M059J (cell line): ENCODE data around the gene MED27. TPM values are rescaled to one million over a fixed set of nuclear protein-coding genes. Genes with fewer than 3 reads are reported as not detected.
"Not testable (repeated sequence)": the region's sequence is repeated elsewhere in the genome, so short reads cannot be mapped to it uniquely, and the experiment has no call there.

Experiments
- DNase-seq: peaks from one replicate; pipeline ENCODE4 v3.0.0-alpha.2; 2012; ENCODE audit warnings: low read depth
- total RNA-seq: library from RNA; depleted of rRNA; stranded (reverse); fragments of >200 nt; shearing (Covaris generic); gene quantifications from 2 replicates; pipeline ENCODE4 v1.2.3, GENCODE V29; 2014

Gene MED27
- total RNA-seq, 1 experiment from 2014 or later = 50.1 TPM

- no peak for DNase-seq
Measured at GRCh38 chr9:132020272-132020671, 59.4 kb downstream of the MED27 start.

DNA sequence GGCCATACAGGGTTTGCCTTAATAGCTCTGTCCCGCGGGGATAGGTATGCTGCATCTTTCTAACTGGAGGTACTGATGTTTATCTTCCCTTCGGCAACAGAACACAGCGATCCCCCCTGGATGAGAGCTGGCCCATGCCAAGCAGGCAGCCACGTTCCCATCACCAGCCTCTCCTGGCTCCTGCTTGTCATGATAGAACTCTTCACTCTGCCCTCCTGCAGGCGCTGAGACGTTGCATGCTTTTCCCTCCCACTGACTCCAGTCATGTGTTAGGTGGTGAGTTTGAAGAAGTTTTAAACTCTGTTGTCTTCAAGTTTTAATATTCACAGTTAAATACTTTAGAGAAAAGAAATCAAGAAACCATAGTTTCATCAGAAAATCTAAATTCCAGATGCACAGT, 60.0 kb downstream of the MED27 start:
- no peak for DNase-seq

DNA sequence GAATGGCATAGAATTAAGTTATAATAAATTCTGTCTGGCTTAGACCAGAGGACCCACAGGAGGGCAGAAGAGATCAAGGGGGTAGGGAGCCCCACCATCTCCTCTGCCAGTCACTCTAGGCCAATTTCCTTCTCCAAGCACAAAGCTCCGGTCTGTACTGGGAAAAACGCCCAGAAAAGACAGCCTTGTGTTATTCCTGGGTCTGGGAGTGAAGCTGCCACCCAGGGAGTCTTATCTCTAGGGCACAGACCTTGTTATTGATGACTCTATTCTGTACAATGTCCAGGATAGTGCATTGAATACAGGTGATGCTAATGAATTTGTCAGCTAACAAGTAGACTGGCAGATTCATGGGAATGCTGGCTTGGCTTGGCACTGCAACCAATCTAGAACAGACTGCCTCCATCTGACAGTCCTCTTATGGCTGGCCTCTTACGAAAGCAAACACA, 60.7 kb downstream of the MED27 start:
- peak; percentile 41 for DNase-seq

GRCh38 chr9:132016456-132016855, 63.2 kb downstream of the MED27 start:
- no peak for DNase-seq

DNA sequence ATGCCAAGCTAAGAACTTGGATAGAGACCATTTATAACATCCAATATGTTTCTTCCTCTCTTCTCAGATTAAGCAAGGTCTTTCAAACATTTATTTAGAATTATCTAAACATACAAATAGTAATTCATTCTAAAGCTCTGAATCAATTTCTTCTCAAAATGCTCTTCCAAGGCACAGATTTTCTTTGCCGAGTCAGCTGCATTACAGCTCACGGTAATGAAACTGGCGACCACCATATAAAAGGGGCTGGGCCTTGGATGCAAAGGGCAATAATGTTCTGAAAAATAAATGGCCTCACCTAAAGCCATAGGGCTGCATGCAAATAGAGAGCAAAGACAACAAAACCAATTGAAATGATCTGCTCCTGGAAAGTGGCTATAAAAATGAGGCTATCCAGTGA, 63.8 kb downstream of the MED27 start:
- no peak for DNase-seq

- DNase-seq = no peak
Measured at GRCh38 chr9:132014218-132014805, 65.4 kb downstream of the MED27 start.

- DNase-seq = no peak
Measured at GRCh38 chr9:132012704-132013357, 66.8 kb downstream of the MED27 start.

DNA sequence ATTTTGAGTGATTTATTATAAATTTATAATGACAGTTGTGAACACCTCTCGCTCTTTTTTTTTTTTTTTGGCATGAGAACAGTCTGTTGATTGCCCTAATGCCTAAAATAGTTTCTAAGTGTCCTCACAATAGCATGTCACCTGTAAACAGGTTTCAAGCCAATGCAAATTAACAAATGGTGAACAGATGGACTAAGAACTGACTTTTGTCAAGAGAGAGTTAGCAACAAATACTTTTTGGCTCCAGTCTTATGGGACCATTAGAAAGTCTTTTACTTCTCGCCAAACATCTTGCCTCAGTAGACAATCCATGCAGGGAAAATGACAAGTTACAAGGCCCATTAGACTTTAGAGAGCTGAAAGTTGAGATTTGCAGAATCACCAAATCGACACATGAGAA, 67.8 kb downstream of the MED27 start:
- no peak for DNase-seq

DNA sequence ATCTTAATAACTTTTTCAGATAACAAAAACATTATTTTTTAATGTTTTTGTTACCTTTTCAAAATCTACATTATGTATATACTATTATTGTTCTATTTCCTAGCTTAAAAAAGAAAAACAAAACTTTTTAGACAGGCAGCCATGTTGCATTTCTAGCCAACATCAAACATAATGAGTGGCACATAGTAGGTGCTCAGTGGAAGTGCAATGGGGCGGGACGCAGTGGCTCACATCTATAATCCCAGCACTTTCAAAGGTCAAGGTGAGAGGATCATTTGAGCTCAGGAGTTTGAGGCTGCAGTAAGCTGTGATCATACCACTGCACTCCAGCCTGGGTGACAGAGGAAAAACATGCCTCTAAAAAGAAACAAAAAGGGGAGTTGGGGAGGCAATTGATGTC, 68.4 kb downstream of the MED27 start:
- DNase-seq = no peak

DNA sequence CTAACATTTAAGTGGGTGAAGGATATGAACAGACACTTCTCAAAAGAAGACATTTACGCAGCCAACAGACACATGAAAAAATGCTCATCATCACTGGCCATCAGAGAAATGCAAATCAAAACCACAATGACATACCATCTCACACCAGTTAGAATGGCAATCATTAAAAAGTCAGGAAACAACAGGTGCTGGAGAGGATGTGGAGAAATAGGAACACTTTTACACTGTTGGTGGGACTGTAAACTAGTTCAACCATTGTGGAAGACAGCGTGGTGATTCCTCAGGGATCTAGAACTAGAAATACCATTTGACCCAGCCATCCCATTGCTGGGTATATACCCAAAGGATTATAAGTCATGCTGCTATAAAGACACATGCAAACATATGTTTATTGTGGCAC, 69.5 kb downstream of the MED27 start:
- DNase-seq = not testable (repeated sequence)

GRCh38 chr9:132008855-132009812, 70.5 kb downstream of the MED27 start:
- peak; percentile 50 for DNase-seq

- peak; percentile 85 for DNase-seq
Measured at GRCh38 chr9:132008184-132008803, 71.4 kb downstream of the MED27 start.

GRCh38 chr9:132007371-132008025, 72.2 kb downstream of the MED27 start:
- no peak for DNase-seq

- no peak for DNase-seq
Measured at GRCh38 chr9:132006677-132007370, 72.8 kb downstream of the MED27 start.

- DNase-seq = no peak
Measured at GRCh38 chr9:132005899-132006298, 73.8 kb downstream of the MED27 start.

DNA sequence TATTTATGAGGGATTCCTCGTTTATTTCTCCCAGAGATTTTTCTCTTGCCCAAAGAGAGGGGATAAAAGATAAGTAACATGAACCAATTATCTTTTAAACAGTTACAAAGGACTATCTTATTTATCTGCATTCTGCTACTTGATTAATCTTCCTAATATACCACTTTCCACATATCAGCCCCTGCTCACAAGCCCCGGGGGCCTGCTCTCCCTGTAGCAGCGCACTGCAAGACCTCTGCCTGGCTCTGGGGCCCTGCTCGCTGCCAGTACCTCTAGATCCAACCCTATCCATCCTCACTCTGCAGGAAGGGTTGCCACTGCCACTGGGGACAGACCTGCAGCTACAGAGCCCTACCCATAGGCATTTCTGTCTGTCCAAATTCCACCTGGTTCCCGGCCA, 75.3 kb downstream of the MED27 start:
- DNase-seq = no peak

DNA sequence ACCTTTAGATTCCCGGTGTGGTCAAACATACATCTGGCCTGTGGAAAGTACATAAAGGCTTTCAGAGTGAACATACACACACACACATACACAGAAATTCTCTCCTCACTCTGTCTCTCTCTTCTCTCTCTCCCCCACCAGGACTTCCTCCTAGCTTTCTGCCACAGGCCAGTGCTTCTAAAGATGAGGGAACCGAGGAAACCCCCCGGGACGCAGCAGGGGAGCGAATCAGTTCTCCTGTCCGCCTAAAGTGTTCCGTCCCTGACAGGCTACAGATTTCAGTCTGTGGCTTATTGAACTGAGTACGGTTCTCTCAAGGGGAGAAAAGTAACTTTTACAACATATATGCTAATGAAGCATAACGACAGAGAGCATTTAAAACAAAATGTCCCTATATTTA, 75.8 kb downstream of the MED27 start:
- no peak for DNase-seq

GRCh38 chr9:132003319-132003704, 76.4 kb downstream of the MED27 start:
- DNase-seq = no peak

DNA sequence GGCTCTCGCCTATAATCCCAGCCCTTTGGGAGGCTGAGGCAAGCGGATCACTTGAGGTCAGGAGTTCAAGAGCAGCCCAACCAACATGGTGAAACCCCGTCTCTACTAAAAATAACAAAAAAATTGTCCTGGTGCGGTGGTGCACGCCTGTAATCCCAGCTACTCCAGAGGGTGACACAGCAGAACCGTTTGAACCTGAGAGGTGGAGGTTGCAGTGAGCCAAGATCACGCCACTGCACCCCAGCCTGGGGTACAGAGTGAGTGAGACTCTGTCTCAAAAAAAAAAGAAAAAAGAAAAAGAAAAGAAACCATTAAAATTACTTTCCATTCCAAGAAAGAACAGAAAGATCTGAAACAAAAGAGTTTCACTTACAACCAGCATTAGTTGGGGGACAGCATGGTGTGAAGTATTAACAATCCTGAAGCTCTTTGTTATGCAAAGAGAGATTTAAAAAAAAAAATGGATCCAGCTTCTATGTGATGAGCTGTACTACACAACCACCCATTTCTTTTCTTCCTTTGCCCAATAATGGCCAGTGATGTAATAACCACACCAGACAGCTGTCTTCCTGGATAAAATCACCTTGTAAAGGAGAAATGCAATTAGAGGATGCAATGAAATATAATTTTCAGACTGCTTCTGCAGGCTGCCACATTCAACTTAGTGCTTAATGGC, 76.9 kb downstream of the MED27 start:
- DNase-seq = peak; percentile 42

DNA sequence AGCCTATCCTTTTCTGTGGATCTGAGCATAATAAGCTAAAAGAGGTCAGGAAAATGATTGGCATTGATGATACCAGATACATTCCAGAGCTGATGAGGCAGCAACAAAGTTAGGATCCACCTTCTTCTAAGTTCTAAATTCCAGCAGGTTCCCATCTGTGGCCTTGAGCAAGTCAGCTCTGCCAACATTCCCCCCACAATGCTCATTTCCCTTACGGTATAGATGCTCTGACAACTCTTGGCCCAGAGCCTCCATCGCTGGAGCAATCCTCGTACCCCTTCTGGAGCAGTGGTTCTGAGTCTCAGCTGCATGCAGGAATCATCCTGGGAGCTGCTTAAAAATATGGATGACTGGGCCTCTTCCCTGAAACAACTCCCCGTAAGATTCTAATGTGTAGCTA, 78.1 kb downstream of the MED27 start:
- DNase-seq = no peak
